ENCODE measurements around the gene CYB561D1. TPM values are rescaled to one million over a fixed set of nuclear protein-coding genes. Genes with fewer than 3 reads are reported as not detected.

Gene CYB561D1
- total RNA-seq, 2 donors from 2014 or later: 9.5 to 16.5 TPM

DNA sequence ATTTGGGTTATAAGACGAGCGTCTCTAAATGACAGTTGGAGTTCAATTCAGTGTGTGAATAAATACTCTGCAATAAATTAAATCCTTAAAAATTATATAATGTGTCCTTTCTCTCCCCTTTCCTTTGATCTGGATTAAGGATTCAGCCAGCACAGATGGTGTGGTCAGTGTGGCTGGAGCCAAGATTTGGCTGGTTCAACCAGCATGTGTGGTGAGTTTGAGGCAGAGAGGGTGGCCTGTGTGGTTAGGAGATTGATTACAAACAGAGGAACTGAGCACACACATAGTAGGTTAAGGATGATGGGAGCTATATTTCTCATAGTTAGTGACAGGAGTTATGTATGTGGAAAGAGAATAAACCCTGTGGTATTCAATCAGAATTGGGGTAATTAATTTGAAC is 29.8 kb downstream of the CYB561D1 start:
- no peaks in the 10 kb centered on the region for H3K36me3 ChIP-seq
- DNase-seq (ENCODE audit: low spot score): no peak
- H3K27me3 ChIP-seq (replicated peaks; ENCODE audit: insufficient read depth): no peaks in the 10 kb centered on the region
- no peak overlapping the region for H3K4me3 ChIP-seq
- no peak overlapping the region for H3K27ac ChIP-seq
- TF ChIP-seq, protein P1, sequence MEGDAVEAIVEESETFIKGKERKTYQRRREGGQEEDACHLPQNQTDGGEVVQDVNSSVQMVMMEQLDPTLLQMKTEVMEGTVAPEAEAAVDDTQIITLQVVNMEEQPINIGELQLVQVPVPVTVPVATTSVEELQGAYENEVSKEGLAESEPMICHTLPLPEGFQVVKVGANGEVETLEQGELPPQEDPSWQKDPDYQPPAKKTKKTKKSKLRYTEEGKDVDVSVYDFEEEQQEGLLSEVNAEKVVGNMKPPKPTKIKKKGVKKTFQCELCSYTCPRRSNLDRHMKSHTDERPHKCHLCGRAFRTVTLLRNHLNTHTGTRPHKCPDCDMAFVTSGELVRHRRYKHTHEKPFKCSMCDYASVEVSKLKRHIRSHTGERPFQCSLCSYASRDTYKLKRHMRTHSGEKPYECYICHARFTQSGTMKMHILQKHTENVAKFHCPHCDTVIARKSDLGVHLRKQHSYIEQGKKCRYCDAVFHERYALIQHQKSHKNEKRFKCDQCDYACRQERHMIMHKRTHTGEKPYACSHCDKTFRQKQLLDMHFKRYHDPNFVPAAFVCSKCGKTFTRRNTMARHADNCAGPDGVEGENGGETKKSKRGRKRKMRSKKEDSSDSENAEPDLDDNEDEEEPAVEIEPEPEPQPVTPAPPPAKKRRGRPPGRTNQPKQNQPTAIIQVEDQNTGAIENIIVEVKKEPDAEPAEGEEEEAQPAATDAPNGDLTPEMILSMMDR (IDR thresholded peaks at IDR 0.05): no peak
- H3K4me1 ChIP-seq (ENCODE audit: control insufficient read depth in 1 of 2, low read depth in 2 of 2): no peaks in the 10 kb centered on the region
- no peak for ATAC-seq (ENCODE audit: insufficient number of reproducible peaks, low FRiP score, low read depth)
- H3K9me3 ChIP-seq: no peaks in the 10 kb centered on the region

DNA sequence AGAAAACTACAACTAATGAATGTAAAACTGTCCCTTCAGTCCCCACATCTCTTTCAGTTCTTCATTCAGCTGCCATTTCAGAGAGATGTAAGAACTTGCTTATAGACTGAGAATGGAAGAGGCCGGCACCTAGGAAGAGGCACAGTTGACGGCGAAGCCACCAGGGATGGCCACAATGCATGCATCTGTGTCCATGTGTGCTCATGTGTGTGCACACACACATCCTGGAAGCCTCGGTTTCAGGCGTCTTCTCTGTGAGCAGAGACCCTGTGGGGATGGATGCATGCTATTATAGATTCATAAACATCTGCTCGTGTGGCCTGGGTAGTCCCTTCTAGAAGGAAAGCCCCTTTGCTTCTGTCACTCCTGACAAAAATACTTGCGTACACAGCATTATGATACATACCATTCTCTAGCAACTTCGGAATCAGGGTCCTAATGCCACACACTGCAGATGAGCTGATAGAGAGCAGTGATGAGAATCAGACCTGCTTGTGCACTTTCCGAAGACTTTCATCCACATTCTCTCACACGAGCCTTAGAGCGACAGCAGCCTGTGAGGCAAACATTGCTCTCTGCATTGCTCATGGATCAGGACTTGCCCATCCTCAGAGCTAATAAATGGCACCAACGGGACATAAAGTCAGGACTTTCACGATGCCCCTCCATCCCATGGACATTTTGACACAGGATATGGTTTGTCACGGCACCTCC is 33.4 kb downstream of the CYB561D1 start:
- Histone ChIP-seq H3K27ac (no peak overlapping the region), H3K4me1 (ENCODE audit: control insufficient read depth in 1 of 2, low read depth in 2 of 2) (no peaks in the 10 kb centered on the region), H3K27me3 (replicated peaks; ENCODE audit: insufficient read depth) (no peaks in the 10 kb centered on the region), H3K9me3 (no peaks in the 10 kb centered on the region), H3K36me3 (no peaks in the 10 kb centered on the region), H3K4me3 (no peak overlapping the region)
- ATAC-seq (ENCODE audit: insufficient number of reproducible peaks, low FRiP score, low read depth) (no peak), DNase-seq (ENCODE audit: low spot score) (no peak)
- TF ChIP-seq, protein P1 (IDR thresholded peaks at IDR 0.05): no peak

DNA sequence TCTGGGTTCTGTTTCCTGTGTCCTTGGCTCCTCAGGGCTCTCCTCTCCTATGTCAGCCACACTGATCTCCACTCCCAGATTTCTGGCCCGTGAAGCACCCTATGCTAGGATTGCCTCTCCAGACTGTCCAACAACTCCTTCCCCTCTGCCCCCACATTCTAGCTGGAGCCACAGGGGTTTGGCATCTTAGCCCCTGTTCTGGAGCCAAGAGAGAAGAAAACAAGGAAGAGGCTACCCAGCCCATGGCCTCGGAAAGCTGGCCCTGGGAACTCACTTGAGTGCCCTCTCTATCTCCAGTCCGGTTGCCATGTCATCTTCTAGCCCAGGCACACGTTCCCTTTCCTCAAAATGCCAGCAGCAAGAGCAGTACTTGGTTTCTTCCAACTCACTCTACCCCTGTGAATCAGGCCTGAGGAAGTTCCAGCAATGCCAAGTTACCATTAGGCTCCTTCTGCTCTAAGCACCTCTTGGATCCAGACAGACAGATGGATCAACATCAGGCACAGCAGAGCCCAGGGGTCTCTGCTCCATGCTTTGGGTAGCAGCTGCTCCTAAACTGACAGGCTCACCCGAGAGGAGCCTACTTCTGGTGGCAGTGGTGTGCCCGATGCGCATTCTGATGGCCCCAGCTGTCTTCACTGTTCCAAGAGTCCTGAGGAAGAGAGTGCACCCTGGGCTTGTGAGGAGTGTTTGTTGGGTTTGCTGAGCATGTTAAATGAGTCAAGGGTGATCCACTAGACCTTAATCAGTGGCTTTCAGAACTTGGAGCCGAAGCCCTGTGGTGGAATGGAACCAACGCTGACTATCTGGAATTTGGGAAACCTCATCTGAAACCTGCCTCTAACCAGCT is 34.2 kb downstream of the CYB561D1 start:
- H3K4me1 ChIP-seq (ENCODE audit: control insufficient read depth in 1 of 2, low read depth in 2 of 2): peaks cover 5% of the 10 kb centered on the region in 2 donors
- H3K27me3 ChIP-seq (replicated peaks; ENCODE audit: insufficient read depth): no peaks in the 10 kb centered on the region
- H3K9me3 ChIP-seq: no peaks in the 10 kb centered on the region
- no peak overlapping the region for H3K27ac ChIP-seq
- DNase-seq (ENCODE audit: low spot score): no peak
- no peak for ATAC-seq (ENCODE audit: insufficient number of reproducible peaks, low FRiP score, low read depth)
- H3K4me3 ChIP-seq: no peak overlapping the region
- TF ChIP-seq, protein P1 (IDR thresholded peaks at IDR 0.05): no peak
- H3K36me3 ChIP-seq: no peaks in the 10 kb centered on the region

DNA sequence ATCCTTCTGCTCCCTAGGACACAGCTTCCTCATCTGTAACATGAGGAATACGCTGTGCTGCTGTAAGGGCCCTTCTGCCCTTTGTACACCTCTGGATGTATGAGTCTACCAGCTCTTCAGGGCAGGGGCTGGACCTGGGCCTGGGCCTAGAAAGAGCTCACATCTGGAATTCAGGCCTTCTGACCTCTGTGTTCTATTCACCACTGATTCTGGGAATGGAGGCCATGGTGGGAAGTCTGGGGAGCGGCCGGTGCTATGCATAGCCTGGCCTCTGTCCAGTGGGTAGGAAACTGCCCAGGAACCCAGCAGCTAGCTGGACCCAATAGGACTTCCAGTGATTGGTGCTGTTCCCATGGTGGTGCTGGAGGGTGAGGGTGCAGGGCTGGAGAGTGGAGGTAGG is 34.8 kb downstream of the CYB561D1 start:
- H3K27ac ChIP-seq: no peak overlapping the region
- H3K4me1 ChIP-seq (ENCODE audit: control insufficient read depth in 1 of 2, low read depth in 2 of 2): peaks cover 5% of the 10 kb centered on the region in 2 donors
- TF ChIP-seq, protein P1 (IDR thresholded peaks at IDR 0.05): no peak
- H3K27me3 ChIP-seq (replicated peaks; ENCODE audit: insufficient read depth): no peaks in the 10 kb centered on the region
- H3K36me3 ChIP-seq: no peaks in the 10 kb centered on the region
- DNase-seq (ENCODE audit: low spot score) (no peak), ATAC-seq (ENCODE audit: insufficient number of reproducible peaks, low FRiP score, low read depth) (no peak)
- no peaks in the 10 kb centered on the region for H3K9me3 ChIP-seq
- no peak overlapping the region for H3K4me3 ChIP-seq

DNA sequence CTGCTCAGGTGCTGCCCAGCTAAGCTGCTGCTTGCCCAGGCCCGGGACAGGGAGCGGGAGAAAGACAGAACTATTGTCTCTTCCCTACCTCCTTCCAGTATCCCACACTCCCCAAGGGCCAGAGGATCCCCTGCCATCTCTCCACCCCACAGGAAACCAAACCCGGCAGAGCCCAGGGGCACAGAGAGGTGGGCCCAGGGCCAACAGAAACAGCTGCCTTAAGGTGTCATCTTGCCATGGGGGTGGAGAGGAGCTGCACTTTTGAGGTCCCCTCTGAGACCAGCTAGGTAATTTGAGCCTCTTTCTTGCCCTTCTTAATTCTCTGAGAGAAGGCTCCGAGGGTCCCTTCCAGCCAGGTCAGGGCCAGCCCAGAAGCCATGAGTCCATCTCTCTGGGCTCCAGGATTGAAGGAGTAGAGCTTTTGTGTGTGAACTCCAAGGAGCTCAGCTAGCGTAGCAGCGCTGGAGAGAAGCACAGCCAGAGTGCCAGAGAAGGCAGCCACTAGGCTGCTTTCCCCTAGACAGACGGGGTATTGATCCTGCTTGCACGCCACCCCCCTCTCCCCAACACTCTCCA is 36.1 kb downstream of the CYB561D1 start:
- Histone ChIP-seq H3K36me3 (no peaks in the 10 kb centered on the region), H3K27ac (no peak overlapping the region), H3K27me3 (replicated peaks; ENCODE audit: insufficient read depth) (no peaks in the 10 kb centered on the region), H3K9me3 (no peaks in the 10 kb centered on the region), H3K4me1 (ENCODE audit: control insufficient read depth in 1 of 2, low read depth in 2 of 2) (peaks cover 5% of the 10 kb centered on the region in 2 donors), H3K4me3 (no peak overlapping the region)
- DNase-seq (ENCODE audit: low spot score): no peak
- ATAC-seq (ENCODE audit: insufficient number of reproducible peaks, low FRiP score, low read depth): no peak
- TF ChIP-seq, protein P1 (IDR thresholded peaks at IDR 0.05): no peak

Data from thoracic aorta (tissue), 2 donors.